Karpas-422 (cell line): ENCODE measurements around the gene ZNF771. TPM values are rescaled to one million over a fixed set of nuclear protein-coding genes. Genes with fewer than 3 reads are reported as not detected.
A peak's percentile ranks its signal among the peaks of the same experiment; 100 is the strongest.
"Not testable (repeated sequence)": the region's sequence is repeated elsewhere in the genome, so short reads cannot be mapped to it uniquely, and the experiment has no call there.

Experiments used
- DNase-seq: peaks from one replicate; pipeline ENCODE4 v3.0.0-alpha.2; 2015
- H2AFZ ChIP-seq: fragments of 200-600 bp; sonication (generic); 2 replicates; pipeline ENCODE4 v1.6.1; 2014; ENCODE audit warnings: antibody characterized with exemption, low read length, mixed read lengths
- H3K27ac ChIP-seq: fragments of 200-600 bp; sonication (generic); 2 replicates; pipeline ENCODE4 v1.5.1; 2014; ENCODE audit warnings: mild to moderate bottlenecking, low read length, moderate library complexity
- H3K27me3 ChIP-seq: fragments of 200-600 bp; sonication (generic); 2 replicates; pipeline ENCODE4 v1.6.1; 2014; ENCODE audit warnings: low read length, mixed read lengths
- H3K36me3 ChIP-seq: fragments of 200-600 bp; sonication (generic); 2 replicates; pipeline ENCODE4 v1.6.1; 2014; ENCODE audit warnings: low read length, mixed read lengths; ENCODE audit not compliant: insufficient read depth
- H3K4me1 ChIP-seq: fragments of 200-600 bp; sonication (generic); 2 replicates; pipeline ENCODE4 v1.6.1; 2014; ENCODE audit warnings: mild to moderate bottlenecking, low read length, mixed read lengths
- H3K4me2 ChIP-seq: fragments of 200-600 bp; sonication (generic); 2 replicates; pipeline ENCODE4 v1.6.1; 2014; ENCODE audit warnings: low read length, low read depth, mild to moderate bottlenecking; ENCODE audit not compliant: poor library complexity, severe bottlenecking
- H3K4me3 ChIP-seq: fragments of 200-600 bp; sonication (generic); 2 replicates; pipeline ENCODE4 v1.5.1; 2014; ENCODE audit warnings: mild to moderate bottlenecking, antibody characterized with exemption, low read length, mixed read lengths
- H3K79me2 ChIP-seq: fragments of 200-600 bp; sonication (generic); 2 replicates; pipeline ENCODE4 v1.6.1; 2014; ENCODE audit warnings: mild to moderate bottlenecking, low read length, mixed read lengths
- H3K9ac ChIP-seq: fragments of 200-600 bp; sonication (generic); 2 replicates; pipeline ENCODE4 v1.6.0; 2014; ENCODE audit warnings: low read length
- H3K9me2 ChIP-seq: fragments of 200-600 bp; sonication (generic), shearing (Covaris generic); replicated peaks from 2 replicates; pipeline ENCODE4 v1.6.0; 2014; ENCODE audit warnings: mild to moderate bottlenecking, low read length, moderate library complexity; ENCODE audit not compliant: insufficient read depth
- H3K9me3 ChIP-seq: fragments of 300-700, 200-600 bp; sonication (generic); 2 replicates; pipeline ENCODE4 v1.6.1; 2014; ENCODE audit warnings: low read length, mixed read lengths
- H4K20me1 ChIP-seq: fragments of 200-600 bp; sonication (generic); 2 replicates; pipeline ENCODE4 v1.6.1; 2014; ENCODE audit warnings: mild to moderate bottlenecking, antibody characterized with exemption, low read length, low read depth; ENCODE audit not compliant: insufficient read depth
- total RNA-seq: library from RNA; depleted of rRNA; stranded (reverse); fragments of >200 nt; shearing (Covaris generic); gene quantifications from 2 replicates; pipeline ENCODE4 v1.2.3, GENCODE V29; 2014; ENCODE audit warnings: low replicate concordance

Gene ZNF771
- total RNA-seq, 1 experiment from 2014 or later = 13.1 TPM

DNA sequence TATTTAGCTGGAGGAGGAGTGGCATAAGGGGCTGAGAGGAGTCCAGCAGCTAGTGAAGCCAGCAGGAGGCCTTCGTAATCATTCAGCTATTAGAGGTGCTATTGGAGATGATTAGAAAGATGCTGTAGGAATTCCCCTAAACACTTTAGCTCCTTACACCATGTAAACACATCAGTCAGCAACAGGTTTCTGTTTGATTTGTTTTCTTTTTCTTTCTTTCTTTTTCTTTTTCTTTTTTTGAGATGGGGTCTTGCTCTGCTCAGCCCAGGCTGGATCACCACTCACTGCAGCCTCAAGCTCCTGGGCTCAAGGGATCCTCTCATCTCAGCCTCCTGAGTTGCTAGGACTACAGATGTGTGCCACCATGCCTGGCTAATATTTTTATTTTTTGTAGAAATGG is 48.9 kb downstream of the ZNF771 start:
- peaks cover 18% of the 10 kb centered on the region for H3K4me1 ChIP-seq
- H4K20me1 ChIP-seq = no peaks in the 10 kb centered on the region
- H3K9me3 ChIP-seq = no peaks in the 10 kb centered on the region
- no peaks in the 10 kb centered on the region for H3K36me3 ChIP-seq
- no peak overlapping the region for H3K4me3 ChIP-seq
- H2AFZ ChIP-seq = no peak overlapping the region
- H3K27ac ChIP-seq = no peak overlapping the region
- no peak overlapping the region for H3K4me2 ChIP-seq
- H3K79me2 ChIP-seq = no peaks in the 10 kb centered on the region
- DNase-seq = no peak
- no peak overlapping the region for H3K9ac ChIP-seq
- no peaks in the 10 kb centered on the region for H3K9me2 ChIP-seq
- H3K27me3 ChIP-seq = no peaks in the 10 kb centered on the region

DNA sequence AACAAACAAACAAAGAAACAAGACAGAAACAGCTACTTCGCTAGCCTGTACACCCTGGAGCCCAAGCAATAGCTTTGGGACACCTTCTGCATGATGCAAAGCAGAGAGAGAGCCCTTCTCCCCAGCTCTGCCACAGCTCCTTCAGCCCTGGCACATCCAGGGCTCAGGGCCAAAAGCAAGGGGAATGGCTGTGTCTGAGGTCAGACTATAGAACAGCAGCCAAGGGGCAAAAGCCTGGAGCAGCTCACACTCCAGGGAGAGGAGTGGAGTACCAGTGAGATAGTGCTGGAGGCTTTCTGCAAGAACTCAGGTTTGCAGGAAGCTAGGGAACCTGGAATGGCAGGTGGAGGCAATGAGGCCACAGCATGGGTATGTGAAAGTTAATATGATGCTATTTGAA is 49.9 kb downstream of the ZNF771 start:
- Histone ChIP-seq H3K4me3 (no peak overlapping the region), H4K20me1 (no peaks in the 10 kb centered on the region), H3K4me2 (no peak overlapping the region), H3K9ac (no peak overlapping the region), H3K9me3 (no peaks in the 10 kb centered on the region), H3K27ac (no peak overlapping the region), H3K79me2 (no peaks in the 10 kb centered on the region), H3K36me3 (no peaks in the 10 kb centered on the region), H3K9me2 (no peaks in the 10 kb centered on the region), H2AFZ (no peak overlapping the region), H3K27me3 (no peaks in the 10 kb centered on the region), H3K4me1 (peaks cover 18% of the 10 kb centered on the region)
- no peak for DNase-seq

DNA sequence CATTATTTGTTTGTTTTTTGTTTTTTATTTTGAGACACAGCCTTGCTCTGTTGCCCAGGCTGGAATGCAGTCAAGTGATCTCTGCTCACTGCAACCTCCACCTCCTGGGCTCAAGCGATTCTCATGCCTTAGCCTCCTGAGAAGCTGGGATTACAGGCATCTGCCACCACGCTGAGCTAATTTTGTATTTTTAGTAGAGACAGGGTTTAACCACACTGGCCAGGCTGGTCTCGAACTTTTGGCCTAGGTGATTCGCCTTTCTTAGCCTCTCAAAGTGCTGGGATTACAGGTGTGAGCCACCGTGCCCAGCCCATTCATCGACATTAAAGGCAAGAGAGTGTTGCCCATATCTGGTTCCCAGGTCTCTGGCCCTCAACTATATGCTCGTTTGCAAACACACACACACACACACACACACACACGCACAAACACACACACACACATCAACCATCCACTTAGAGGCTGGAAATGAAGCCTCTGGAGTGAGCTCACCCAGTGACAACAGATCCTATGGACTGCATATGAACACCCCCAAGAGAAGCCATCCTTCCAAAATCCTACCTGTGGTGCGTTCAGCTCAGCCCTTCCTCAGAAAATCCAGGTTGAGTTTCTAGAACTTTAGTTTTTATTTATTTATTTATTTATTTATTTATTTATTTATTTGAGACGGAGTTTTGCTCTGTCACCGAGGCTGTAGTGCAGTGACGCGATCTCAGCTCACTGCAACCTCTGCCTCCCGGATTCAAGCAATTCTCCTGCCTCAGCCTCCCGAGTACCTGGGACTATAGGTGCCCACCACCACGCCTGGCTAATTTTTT is 50.5 kb downstream of the ZNF771 start:
- Histone ChIP-seq H3K27ac (no peak overlapping the region), H3K9me2 (no peaks in the 10 kb centered on the region), H3K9me3 (no peaks in the 10 kb centered on the region), H3K4me3 (no peak overlapping the region), H4K20me1 (no peaks in the 10 kb centered on the region), H2AFZ (no peak overlapping the region), H3K36me3 (no peaks in the 10 kb centered on the region), H3K9ac (no peak overlapping the region), H3K4me1 (peaks cover 18% of the 10 kb centered on the region), H3K4me2 (no peak overlapping the region), H3K79me2 (no peaks in the 10 kb centered on the region), H3K27me3 (no peaks in the 10 kb centered on the region)
- DNase-seq = no peak

DNA sequence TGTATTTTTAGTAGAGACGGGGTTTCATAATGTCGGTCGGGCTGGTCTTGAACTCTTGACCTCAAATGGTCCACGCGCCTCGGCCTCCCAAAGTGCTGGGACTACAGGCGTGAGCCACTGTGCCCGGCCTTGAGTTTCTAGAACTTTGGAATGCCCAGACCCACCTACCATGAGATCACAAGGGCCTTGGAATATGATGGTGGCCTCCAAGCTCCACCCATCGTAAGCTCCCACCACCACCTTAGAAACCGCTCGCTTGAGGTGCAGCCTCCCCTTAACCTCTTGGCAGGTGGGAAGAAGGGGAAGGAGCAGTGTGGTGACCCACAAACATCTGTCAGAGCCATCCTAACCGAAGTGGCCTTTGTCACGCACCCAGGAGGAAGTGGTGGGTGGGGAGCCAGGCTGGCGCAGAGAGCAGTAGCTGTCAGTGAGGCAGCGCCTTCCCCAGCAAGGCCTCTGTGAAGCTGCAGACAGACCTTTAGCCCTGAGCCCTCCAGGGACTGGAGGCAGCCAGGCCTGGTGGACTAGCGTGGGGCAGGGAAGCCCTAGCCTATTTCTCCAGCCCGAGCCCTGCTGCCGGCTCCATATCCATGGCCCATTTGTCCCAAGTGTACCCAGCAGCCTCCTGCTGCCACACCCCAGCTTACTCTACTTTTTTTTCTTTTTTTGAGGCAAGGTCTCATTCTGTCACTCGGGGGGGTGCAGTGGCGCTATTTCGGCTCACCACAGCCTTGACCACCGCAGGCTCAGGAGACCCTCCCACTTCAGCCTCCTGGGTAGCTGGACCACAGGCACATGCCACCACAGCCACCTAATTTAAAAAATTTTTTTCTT is 51.4 kb downstream of the ZNF771 start:
- no peaks in the 10 kb centered on the region for H3K79me2 ChIP-seq
- H3K9me3 ChIP-seq = no peaks in the 10 kb centered on the region
- peaks cover 18% of the 10 kb centered on the region for H3K4me1 ChIP-seq
- no peaks in the 10 kb centered on the region for H3K36me3 ChIP-seq
- no peaks in the 10 kb centered on the region for H3K27me3 ChIP-seq
- no peaks in the 10 kb centered on the region for H4K20me1 ChIP-seq
- no peak overlapping the region for H3K4me3 ChIP-seq
- H3K4me2 ChIP-seq = peak overlapping the region; percentile 31
- peak overlapping the region; percentile 35 for H3K9ac ChIP-seq
- H3K9me2 ChIP-seq = no peaks in the 10 kb centered on the region
- no peak overlapping the region for H3K27ac ChIP-seq
- peak overlapping the region; percentile 88; the same call in 1 of the 2 replicates for H2AFZ ChIP-seq
- no peak for DNase-seq

DNA sequence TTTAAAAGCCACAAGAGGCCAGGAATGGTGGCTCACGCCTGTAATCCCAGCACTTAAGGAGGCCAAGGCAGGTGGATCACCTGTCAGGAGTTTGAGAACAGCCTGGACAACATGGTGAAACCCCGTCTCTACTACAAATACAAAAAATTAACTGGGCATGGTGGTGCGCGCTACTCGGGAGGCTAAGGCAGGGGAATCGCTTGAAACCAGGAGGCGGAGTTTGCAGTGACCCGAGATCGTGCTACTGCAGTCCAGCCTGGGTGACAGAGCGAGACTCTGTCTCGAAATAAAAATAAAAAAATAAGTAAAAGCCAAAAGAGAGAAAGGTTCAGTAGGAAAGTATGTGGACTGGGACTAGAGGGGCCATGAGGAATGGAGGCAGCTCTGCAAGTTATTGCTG is 52.0 kb downstream of the ZNF771 start:
- H3K4me1 ChIP-seq = peaks cover 18% of the 10 kb centered on the region
- H3K79me2 ChIP-seq = no peaks in the 10 kb centered on the region
- no peaks in the 10 kb centered on the region for H3K9me3 ChIP-seq
- H3K4me2 ChIP-seq = peak overlapping the region; percentile 31
- no peaks in the 10 kb centered on the region for H3K36me3 ChIP-seq
- H3K27me3 ChIP-seq = no peaks in the 10 kb centered on the region
- no peak overlapping the region for H3K4me3 ChIP-seq
- H2AFZ ChIP-seq = peak overlapping the region; percentile 88; the same call in 1 of the 2 replicates
- DNase-seq = no peak
- peak overlapping the region; percentile 35; the same call in 1 of the 2 replicates for H3K9ac ChIP-seq
- H4K20me1 ChIP-seq = no peaks in the 10 kb centered on the region
- no peak overlapping the region for H3K27ac ChIP-seq
- no peaks in the 10 kb centered on the region for H3K9me2 ChIP-seq

DNA sequence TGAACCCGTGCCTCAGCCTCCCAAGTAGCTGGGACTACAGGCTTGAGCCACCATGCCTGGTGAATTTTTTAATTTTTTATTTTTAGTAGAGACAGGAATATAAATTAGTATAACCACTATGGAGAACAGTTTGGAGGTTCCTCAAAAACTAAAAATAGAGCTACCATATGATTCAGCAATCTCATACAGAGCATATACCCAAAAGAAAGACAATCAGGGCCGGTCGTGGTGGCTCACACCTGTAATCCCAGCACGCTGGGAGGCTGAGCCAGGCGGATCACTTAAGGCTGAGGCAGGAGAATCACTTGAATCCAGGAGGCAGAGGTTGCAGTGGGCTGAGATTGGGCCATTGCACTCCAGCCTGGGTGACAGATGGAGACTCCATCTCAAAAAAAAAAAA is 54.0 kb downstream of the ZNF771 start:
- not testable (repeated sequence) for H3K9me3 ChIP-seq, H3K9ac ChIP-seq, H3K79me2 ChIP-seq, H3K36me3 ChIP-seq, DNase-seq, H2AFZ ChIP-seq, H4K20me1 ChIP-seq, H3K4me2 ChIP-seq, H3K9me2 ChIP-seq, H3K27me3 ChIP-seq, H3K4me3 ChIP-seq, H3K27ac ChIP-seq
- peaks cover 18% of the 10 kb centered on the region for H3K4me1 ChIP-seq

DNA sequence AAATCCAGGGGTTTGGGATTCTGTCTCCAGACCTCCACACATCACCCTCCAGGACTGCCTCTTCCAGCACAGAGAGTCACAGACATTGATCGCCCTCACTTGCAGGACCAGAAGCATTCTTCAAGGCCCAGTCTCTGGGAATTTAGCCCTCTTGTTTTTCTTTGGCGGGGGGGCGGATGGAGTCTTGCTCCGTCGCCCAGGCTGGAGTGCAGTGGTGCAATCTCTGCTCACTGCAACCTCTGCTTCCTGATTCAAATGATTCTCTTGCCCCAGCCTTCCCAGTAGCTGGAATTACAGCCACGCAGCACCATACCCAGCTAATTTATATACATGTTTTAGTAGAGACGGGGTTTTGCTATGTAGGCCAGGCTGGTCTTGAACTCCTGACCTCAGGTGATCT is 56.7 kb downstream of the ZNF771 start:
- Histone ChIP-seq H3K79me2 (no peaks in the 10 kb centered on the region), H3K27ac (no peak overlapping the region), H3K4me3 (no peak overlapping the region), H3K4me1 (peaks cover 13% of the 10 kb centered on the region), H3K36me3 (no peaks in the 10 kb centered on the region), H2AFZ (no peak overlapping the region), H3K4me2 (no peak overlapping the region), H3K9me3 (no peaks in the 10 kb centered on the region), H3K9ac (no peak overlapping the region), H3K9me2 (no peaks in the 10 kb centered on the region), H3K27me3 (no peaks in the 10 kb centered on the region), H4K20me1 (no peaks in the 10 kb centered on the region)
- DNase-seq = no peak
